ENCODE results near the gene NOS1AP. TPM values are rescaled to one million over a fixed set of nuclear protein-coding genes. Genes with fewer than 3 reads are reported as not detected.

Gene NOS1AP
- polyA plus RNA-seq, 1 experiment = 0.04 TPM

- no peak for DNase-seq (ENCODE audit: low read depth, low spot score)
- POLR2A ChIA-PET = no interaction called here
- no peaks in the 10 kb centered on the region for H3K27me3 ChIP-seq (ENCODE audit: control insufficient read depth, insufficient read depth, low read length)
- no peak overlapping the region for H3K27ac ChIP-seq (ENCODE audit: low read depth, low read length)
- no peaks in the 10 kb centered on the region for H3K9me3 ChIP-seq (ENCODE audit: control insufficient read depth, insufficient read depth, low read length)
- no peak for TF ChIP-seq CTCF (IDR thresholded peaks at IDR 0.05; ENCODE audit: low read depth, low read length)
- CTCF ChIA-PET = no interaction called here
- no peak overlapping the region for H3K4me3 ChIP-seq (ENCODE audit: low read depth, low read length)
Measured at GRCh38 chr1:162233066-162233465, 163.6 kb downstream of the NOS1AP start.

GRCh38 chr1:162233937-162234336 lies 164.4 kb downstream of the NOS1AP start:
- H3K27ac ChIP-seq (ENCODE audit: low read depth, low read length) = no peak overlapping the region
- ChIA-PET POLR2A (no interaction called here), CTCF (no interaction called here)
- no peaks in the 10 kb centered on the region for H3K27me3 ChIP-seq (ENCODE audit: control insufficient read depth, insufficient read depth, low read length)
- no peak overlapping the region for H3K4me3 ChIP-seq (ENCODE audit: low read depth, low read length)
- no peak for TF ChIP-seq CTCF (IDR thresholded peaks at IDR 0.05; ENCODE audit: low read depth, low read length)
- DNase-seq (ENCODE audit: low read depth, low spot score) = no peak
- H3K9me3 ChIP-seq (ENCODE audit: control insufficient read depth, insufficient read depth, low read length) = no peaks in the 10 kb centered on the region

- ChIA-PET CTCF (no interaction called here), POLR2A (no interaction called here)
- Histone ChIP-seq H3K4me3 (ENCODE audit: low read depth, low read length) (no peak overlapping the region), H3K27ac (ENCODE audit: low read depth, low read length) (no peak overlapping the region), H3K27me3 (ENCODE audit: control insufficient read depth, insufficient read depth, low read length) (no peaks in the 10 kb centered on the region), H3K9me3 (ENCODE audit: control insufficient read depth, insufficient read depth, low read length) (no peaks in the 10 kb centered on the region)
- no peak for DNase-seq (ENCODE audit: low read depth, low spot score)
- no peak for TF ChIP-seq CTCF (IDR thresholded peaks at IDR 0.05; ENCODE audit: low read depth, low read length)
Measured at GRCh38 chr1:162234571-162234970, 165.1 kb downstream of the NOS1AP start.

- ChIA-PET POLR2A (no interaction called here), CTCF (no interaction called here)
- no peak overlapping the region for H3K27ac ChIP-seq (ENCODE audit: low read depth, low read length)
- H3K27me3 ChIP-seq (ENCODE audit: control insufficient read depth, insufficient read depth, low read length) = no peaks in the 10 kb centered on the region
- H3K9me3 ChIP-seq (ENCODE audit: control insufficient read depth, insufficient read depth, low read length) = no peaks in the 10 kb centered on the region
- no peak for TF ChIP-seq CTCF (IDR thresholded peaks at IDR 0.05; ENCODE audit: low read depth, low read length)
- no peak for DNase-seq (ENCODE audit: low read depth, low spot score)
- H3K4me3 ChIP-seq (ENCODE audit: low read depth, low read length) = no peak overlapping the region
Measured at GRCh38 chr1:162235241-162235800, 165.8 kb downstream of the NOS1AP start.

GRCh38 chr1:162236201-162236600 lies 166.7 kb downstream of the NOS1AP start:
- POLR2A ChIA-PET = no interaction called here
- H3K27me3 ChIP-seq (ENCODE audit: control insufficient read depth, insufficient read depth, low read length) = peaks cover 2% of the 10 kb centered on the region
- H3K9me3 ChIP-seq (ENCODE audit: control insufficient read depth, insufficient read depth, low read length) = no peaks in the 10 kb centered on the region
- H3K4me3 ChIP-seq (ENCODE audit: low read depth, low read length) = no peak overlapping the region
- CTCF ChIA-PET = no interaction called here
- no peak for DNase-seq (ENCODE audit: low read depth, low spot score)
- no peak for TF ChIP-seq CTCF (IDR thresholded peaks at IDR 0.05; ENCODE audit: low read depth, low read length)
- H3K27ac ChIP-seq (ENCODE audit: low read depth, low read length) = no peak overlapping the region
